Stimulated activated CD8-positive, alpha-beta memory T cell treated with anti-CD3 and anti-CD28 coated beads, Interleukin-7, amount 100 ng/mL, for 1 hour (primary cell): ENCODE data around the gene TUBA4A.
A peak's percentile ranks its signal among the peaks of the same experiment; 100 is the strongest.

Experiments
- DNase-seq, 2 donors: peaks; one replicate each; pipeline ENCODE4 v3.0.0-alpha.2; 2020; ENCODE audit warnings: low read depth in 2 of 2

The TUBA4A gene

GRCh38 chr2:219234331-219234730, 19.4 kb downstream of the TUBA4A start:
- DNase-seq: no peak

DNA sequence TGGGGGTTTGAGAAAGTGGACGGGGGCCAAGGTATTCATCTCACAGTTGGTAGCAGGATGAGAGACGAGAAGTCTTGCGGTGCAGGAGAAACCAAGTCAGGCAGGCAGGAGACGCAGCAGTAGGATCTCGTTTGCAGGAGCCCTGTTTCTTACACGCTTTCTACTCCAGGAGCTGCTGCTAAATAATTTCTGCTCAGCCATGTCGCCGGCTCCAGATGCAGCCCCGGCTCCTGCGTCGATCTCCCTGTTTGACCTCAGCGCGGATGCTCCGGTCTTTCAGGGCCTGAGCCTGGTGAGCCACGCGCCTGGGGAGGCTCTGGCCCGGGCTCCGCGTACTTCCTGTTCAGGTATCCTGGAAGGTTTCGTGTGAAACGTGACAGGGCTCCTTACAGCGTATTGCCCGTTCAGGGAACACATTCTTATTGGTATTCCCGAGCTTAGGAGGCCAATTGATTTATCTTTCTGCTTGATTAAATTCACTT, 23.6 kb downstream of the TUBA4A start:
- DNase-seq: no peak

GRCh38 chr2:219229305-219230058, 24.2 kb downstream of the TUBA4A start, which contains the start of the genes ANKZF1 and ATG9A:
Gene ANKZF1 (plus strand): TSS chr2:219229806. CDS start chr2:219230258, 452 bp downstream.
Gene ATG9A (minus strand): TSS chr2:219229636. CDS start chr2:219228024, 1,612 bp downstream.
- DNase-seq: peak; percentile 93 to 95

- DNase-seq: no peak
Measured at GRCh38 chr2:219228911-219229304, 24.8 kb downstream of the TUBA4A start.

- DNase-seq: no peak
Measured at GRCh38 chr2:219228041-219228910, 25.4 kb downstream of the TUBA4A start.

- DNase-seq: no peak
Measured at GRCh38 chr2:219225350-219225749, 28.4 kb downstream of the TUBA4A start.

GRCh38 chr2:219223831-219224610, 29.7 kb downstream of the TUBA4A start:
- no peak for DNase-seq

DNA sequence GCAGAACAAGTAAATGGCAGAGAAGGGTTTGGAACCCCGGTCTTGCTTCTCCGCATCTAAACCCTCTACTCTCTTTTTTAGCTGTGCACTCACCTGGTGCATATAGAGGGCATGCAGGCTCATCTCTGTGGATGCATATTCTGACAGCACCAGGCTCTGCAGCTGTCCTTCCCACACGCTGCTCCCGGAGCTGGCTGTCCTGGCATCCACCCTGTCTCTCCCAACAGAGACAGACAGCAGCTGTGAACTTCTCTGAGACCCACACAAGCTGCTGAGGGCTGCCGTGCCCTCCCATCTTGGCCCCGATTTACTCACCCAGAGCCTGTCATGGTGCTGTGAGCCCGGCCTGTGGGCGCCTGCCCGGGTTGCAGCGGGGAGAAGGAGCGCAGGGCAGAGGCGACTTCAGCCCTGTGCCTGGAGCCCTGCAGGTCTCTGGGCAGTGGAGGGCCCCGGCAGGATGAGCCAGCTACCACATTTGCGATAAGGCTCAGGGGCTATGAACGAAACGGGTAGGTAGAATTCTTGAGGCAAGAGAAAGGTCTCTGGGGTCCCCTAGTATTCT, 31.7 kb downstream of the TUBA4A start:
- no peak for DNase-seq

DNA sequence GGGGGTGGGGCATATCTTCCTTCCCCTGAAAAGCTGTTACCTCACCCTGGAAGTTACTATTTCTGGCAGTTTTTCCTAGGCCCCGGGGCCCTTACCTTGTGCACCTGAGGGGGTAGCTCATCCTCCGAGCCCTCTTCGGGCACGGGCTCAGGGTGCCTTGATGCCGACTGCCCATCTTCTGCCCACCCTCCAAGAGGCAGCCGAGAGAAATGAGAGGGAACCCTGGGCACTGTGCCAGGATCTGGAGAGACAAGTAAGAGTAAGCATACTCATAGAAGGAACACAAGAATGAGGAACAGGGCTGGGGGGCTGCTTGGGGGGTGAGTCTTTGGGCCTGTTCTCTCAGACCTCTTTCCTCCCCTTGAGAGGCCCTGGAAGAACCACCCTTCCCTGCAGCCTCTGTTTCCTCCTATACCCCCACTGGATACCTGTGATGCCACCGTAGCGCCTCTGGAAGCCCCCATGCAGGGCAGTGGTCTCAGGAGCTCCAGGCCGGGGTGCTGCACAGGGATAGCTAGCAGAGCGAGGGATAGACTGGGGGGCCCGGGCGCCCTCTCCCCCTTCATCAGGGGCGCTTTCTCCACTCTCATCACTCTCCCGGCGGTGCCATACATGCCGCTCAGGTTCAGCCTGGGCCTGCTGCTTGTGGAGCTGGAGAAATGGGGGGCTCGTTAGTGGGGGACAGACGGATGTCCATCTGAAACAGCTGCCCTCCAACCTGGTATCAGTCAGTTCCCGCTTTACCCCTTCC, 32.9 kb downstream of the TUBA4A start:
- DNase-seq: no peak

- no peak for DNase-seq
Measured at GRCh38 chr2:219219784-219220532, 33.8 kb downstream of the TUBA4A start.

- peak; percentile 51 to 60 for DNase-seq
Measured at GRCh38 chr2:219218732-219219701, 34.7 kb downstream of the TUBA4A start, which contains the start of gene ABCB6. Gene ABCB6 (minus strand): TSS chr2:219218958. CDS start chr2:219218673, 285 bp downstream.

DNA sequence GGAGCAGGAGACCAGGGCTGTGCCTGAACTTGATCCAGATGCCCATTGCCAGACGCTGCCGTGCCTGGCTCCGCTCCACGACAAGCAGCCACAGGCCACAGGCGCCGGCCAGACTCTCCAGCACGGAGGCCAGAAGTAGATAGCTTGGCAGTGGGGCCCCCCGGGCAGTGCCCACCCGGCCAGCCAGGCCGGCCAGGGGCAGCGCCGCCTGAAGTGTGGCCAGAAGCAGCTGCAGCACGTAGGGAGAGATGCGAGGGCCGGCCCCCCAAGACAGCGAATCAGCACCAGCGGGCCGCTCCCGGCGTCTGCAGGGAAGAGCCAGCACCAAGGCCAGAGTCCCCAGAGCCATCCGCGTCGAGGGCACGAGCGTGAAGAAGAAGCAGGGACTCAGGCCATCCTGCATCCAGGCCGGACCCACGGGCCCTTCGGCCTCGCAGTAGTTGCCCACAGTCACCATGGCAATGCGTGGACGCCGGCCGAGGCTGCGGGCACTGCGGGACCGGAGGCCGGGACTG, 35.4 kb downstream of the TUBA4A start:
- no peak for DNase-seq

DNA sequence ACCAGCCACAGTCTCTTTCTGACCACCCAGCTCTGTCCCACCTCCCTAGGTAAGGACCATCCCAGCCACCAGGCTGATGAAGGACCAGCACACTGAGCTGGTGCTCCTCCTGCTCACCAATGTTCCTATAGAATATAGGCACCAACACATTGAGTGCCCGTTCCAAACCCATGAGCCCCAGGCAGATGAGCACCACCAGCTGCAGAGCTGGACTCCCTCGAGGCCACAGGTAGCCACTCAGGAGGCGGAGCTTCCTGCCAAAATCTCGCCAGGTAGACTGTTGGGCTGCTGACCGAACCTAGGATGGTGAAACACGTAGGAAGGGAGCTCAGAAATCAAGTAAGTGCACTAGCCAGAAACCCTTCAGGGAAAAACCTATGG, 37.2 kb downstream of the TUBA4A start:
- DNase-seq: no peak

DNA sequence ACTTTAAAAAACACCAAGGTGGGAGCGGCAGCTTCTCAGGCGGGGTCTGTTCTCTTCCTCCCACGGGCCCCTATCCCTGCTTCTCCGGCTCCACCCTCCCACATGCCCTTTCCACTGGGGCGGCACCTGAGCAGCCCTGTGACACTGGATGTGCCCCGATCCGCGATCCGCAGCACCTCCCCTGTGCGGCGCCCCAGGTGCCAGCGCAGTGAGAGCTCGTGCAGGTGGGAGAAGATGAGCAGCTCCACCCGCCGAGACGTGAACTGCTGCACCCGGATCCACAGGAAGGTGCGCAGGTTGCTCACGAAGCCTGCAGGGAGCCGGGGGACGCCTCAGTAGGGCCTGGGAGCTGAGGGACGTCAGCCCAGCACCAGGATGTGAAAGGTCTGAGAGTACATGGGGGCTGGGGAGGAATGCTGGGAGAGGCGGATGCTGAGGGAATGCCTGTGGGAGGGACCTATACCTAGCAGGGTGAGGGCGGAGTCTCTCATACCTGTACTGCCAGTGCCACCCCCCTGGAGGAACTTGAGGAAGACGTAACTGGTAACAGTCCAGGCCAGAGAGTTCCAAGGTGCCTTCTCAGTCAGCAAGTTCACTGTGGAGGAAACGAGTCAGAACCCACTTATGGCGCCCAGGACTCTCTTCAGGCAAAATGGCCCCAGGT, 37.7 kb downstream of the TUBA4A start:
- no peak for DNase-seq

GRCh38 chr2:219214786-219215185, 38.9 kb downstream of the TUBA4A start:
- DNase-seq: no peak

DNA sequence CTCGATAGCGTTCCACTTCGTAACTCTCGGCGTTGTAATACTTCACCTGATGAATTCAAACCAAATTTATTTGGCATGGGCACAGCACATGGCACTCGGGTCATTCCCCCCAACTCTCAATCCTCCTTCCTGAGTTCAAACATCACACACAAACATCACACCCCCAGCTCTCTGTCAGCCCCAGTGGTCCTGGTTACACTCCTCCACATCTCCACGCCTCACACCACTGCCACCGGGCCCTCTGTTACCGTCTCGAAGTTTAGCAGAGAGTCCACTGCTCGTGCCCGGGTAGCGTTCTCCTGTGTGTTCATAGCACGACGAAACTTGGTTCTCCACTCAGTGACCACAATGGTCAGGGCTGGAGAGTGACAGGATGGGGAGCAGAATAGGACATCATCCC, 39.6 kb downstream of the TUBA4A start:
- DNase-seq: no peak

GRCh38 chr2:219213486-219214071, 40.1 kb downstream of the TUBA4A start:
- no peak for DNase-seq

DNA sequence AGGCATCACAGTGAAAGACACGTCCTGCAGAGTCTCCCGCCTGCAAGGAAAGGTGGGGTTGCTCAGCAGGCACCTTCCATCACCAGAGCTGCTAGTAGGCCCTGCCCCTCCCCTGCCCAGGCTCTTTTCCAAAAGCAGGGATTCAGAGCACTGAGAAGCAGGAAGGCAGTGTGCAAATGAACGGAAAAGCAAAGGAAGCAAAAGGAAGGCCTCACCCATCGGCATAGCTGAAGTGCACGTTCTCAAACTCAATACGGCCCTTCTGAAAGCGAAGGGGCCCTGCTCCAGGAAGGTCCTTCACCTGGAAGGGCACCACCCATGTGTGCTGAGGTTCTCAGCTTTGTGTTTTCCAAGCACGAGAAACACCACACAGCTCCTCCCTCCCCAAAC, 40.7 kb downstream of the TUBA4A start:
- no peak for DNase-seq
